Measurements from ENCODE around the gene RITA1.
"Not testable (repeated sequence)": the region's sequence is repeated elsewhere in the genome, so short reads cannot be mapped to it uniquely, and the experiment has no call there.

RITA1 gene, protein sequence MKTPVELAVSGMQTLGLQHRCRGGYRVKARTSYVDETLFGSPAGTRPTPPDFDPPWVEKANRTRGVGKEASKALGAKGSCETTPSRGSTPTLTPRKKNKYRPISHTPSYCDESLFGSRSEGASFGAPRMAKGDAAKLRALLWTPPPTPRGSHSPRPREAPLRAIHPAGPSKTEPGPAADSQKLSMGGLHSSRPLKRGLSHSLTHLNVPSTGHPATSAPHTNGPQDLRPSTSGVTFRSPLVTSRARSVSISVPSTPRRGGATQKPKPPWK

DNA sequence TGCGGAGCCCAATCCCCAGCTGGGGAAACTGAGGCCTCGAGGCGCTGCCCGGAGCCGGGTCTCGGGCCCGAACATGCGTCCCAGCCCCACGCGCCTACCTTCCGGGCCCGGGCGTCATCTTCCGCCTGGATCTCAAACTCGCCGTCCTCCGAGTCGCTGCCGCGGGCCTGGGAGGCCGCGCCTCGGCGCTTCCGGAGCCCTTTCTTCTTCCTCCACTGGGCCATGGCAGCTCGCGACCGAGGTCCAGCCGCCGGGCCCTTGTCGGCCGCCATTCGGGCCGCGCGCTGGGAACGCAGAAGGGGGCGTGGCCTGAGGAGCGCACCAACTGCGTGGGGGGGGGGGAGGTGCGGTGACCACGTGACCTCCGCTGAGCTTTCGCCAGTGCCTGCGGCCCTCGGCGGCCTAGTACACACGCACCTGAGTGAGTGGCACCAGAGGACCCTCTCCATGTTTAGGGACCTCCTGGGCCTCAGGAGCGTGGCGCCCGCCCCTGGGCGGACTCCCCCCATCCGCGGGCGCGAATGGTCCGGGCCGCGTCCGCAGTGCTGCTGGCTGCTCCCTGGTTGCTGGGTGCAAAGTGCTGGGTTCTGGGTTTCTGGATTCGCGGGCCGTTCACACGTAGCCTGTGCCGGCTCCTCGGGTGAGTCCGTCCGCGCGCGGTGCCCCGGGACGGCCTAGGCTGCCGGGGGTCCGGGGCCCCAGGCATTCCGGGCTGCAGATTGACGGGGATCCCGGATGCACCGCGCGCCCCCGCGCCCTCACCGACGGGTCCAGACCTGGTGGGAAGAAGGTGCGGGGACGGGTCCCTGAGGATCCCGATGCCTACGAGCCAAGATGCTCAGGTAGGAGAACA, at the start of gene RITA1, which contains the start of gene DDX54:
TSS of gene RITA1 (plus strand) at position 542 of the 853 bp plus-strand sequence. CDS start 1,026 bp downstream, outside the sequence.
TSS of gene DDX54 (minus strand) at position 299 of the 853 bp plus-strand sequence. CDS start at position 272, 27 bp downstream.
- peak; percentile 74 for DNase-seq

DNA sequence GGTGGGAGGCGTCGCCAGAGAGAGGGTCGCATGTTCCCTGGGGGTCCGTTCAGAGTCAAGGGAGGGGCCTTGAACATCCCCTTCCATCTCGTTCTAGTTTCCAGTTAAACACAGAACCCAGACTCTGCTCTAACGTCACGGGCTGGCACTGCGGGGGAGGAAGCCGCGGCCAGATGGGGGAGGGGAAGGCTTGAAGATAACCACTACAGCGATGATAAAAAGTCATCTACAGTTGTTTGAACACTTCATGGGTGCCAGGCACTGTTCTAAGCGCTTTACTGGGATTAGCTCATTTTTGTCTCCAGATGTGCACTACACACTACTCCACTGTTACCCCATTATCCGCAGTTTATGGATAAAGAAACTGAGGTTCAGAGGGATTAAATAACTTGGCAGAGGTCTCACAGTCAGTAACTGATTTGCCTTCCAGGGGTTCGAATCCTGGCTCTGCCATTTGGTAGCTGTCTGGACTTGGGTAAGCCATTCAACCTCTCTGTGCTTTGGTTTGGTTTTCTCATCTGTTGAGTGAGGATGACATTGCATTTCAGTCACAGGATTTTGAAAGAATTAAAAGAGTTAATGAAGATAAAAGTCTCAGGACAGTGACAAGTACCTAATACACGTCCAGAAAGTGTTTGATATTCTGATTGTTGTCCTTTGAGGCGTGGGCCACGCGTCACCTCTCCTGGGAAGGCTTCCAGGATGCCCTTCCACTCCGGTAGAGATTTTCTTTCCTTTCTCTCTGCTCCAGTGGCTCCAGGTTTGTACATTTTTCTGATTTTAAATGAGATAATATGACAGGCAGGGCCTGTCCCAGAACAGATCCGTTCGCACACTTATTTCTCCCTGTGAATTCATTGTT, 49.2 kb upstream of the RITA1 start:
- DNase-seq = peak; percentile 74

DNA sequence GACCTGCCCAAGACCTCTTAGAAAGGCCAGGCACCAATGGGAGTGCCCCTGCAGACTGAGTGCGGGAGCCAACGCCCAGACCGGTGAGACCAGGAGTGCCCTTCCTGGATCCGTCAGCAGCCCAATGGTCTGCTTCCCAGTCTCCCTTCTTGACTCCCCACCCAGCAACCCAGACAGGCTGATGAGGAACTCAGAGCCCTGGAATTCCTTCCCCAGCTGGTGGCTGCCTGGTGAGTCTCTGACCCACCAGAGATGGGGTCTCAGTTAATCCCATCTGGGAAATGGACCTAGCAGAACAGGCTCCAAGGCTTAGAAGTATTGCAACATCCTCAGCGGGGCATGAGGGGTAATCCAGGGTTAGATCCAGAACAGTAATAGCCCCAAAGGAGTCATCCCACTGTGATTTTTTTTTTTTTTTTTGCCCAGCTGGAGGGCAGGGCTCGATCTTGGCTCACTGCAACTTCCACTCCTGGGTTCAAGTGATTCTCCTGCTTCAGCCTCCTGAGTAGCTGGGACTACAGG, 48.5 kb upstream of the RITA1 start:
- DNase-seq = no peak

DNA sequence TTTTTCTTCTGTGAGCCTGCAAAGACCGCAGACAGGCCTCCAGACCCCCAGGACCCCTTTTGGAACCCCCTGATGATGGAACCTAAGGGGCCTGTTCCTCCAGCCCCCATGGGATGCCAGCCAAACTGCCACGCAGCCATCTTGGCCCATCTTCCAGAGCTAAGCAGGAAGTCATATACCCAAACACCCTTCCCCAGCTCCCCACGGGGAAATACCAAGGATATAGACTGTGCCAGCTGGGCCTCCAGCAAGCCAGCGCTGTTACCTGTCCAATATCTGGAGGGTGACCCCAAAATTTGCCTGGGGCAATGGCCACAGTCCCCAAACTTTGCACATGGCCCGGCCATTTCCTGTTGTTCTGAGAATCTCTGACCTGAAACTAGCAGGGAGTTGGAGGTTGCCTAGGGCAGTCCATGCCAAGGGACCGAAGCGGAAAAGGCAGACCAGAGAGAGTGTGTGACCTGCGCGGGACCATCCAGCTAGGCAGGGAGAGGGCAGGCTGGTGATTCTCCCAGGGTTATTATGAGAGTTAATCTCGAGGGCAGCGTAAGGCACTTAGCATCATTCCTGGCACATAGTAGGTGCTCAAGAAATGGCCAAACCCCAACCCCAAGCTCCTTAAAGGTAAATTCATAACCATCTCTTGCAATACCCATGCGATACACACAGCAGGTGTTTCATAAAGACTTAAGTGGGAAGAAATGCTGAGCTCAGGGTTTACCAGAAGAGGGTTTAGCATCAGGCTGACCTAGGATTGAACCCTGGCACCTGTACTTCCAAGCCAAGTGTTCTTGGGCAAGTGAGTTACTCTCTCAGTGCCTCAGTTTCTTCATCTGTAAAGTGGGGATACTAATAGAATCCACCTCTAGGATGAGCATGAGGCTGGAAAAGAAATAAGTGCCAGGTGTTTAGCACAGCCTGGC, 47.4 kb upstream of the RITA1 start:
- no peak for DNase-seq

DNA sequence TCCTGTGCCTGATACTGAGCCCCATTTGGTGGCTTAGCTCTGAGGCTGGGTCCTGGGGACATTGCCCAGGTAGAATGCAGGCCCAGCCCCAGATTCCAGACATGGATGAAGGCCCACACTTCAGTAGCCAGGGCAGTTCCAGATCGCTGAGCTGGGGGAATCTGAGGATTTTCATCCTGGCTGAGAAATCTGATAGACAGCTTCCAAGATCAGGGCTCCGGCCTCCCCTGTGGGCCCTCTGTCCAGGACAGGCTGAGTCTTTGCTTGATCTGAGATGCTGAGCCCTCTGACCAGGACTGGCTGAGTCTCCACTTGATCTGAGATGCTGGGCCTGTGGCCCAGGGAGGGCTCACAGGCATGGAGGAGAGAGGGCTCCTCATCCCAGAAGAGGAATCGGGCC, 46.7 kb upstream of the RITA1 start:
- DNase-seq = no peak

DNA sequence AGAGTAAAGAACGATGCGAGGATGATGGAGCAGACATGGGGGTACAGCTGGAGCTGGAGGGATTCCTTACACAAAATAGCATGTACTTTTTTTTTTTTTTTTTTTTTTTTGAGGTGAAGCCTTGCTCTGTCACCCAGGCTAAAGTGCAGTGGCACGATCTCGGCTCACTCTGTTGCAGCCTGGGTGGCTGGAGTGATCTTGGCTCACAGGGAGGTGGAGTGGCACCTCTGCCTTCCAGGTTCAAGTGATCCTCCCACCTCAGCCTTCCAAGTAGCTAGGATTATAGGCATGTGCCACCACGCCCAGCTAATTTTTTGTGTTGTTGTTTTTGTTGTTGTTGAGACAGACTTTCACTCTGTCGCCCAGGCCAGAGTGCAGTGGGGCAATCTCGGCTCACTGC, 44.8 kb upstream of the RITA1 start:
- no peak for DNase-seq

DNA sequence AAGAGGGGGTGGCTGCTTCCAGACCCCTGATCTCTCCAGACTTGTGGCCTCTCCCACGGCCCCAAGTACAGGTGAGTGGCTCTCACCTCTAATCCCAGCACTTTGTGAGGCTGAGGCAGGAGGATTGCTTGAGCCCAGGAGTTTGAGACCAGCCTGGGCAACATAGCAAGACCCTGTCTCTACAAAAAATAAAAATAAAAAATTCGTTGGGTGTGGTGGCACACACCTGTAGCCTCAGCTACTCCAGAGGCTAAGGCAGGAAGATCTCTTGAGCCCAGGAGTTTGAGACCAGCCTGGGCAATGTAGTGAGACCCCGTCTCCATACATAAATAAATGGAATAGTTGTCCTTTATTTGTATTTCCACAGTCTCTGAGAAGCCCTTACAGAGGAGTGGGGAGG, 43.8 kb upstream of the RITA1 start:
- DNase-seq = not testable (repeated sequence)

DNA sequence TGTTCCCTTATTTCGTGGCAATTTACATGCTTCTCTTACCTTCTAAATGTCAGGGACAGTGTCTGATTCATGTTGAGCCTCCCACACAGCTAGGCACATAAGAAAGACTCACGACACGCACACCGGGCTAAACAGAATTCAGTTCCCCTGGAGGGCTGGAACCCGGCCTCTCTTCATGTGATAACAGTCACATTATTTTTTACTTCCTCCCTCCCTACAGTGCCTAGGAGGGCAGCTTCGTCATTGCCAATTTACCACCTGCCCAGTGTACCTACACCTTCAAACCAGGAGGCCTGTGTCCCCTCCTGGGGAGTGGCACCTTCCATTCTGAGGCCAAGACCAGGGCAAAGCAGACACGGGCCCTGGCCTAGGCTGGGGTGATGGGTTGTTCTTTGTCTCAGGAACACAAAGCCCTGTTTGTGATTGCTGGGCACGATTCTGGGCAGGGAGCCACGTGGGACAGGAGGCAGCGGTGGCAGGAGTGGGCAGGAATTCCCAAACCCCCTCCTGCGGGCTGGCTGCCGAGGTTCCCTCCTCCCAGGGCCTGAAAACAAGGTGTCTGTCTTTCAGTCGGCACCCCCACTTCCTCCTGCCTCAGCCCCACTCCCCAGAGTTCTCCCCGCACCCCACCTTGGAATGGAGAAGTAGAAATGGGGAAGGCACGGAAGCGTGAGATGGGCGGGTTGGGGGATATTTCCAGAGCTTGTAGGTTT, 43.2 kb upstream of the RITA1 start:
- DNase-seq = peak; percentile 94

DNA sequence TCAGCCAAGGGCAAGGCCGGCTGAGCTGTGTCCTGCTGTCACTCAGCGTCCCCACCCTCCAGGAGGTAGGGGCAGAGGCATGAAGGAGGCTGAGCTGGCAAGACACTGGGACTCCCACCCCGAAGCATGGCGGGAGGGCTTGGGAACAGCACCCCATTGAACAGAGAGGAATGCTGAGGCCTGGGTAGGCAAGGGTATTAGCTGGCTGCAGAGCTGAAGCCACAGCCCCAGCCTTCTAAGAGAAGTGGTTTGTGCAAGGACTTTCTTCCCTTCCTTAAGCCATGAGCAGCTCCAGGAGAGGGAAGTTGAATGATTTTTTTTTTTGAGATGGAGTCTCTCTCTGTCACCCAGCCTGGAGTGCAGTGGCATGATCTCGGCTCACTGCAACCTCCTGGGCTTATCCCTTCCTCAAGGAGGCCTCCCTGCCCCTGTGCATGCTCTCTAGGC, 42.6 kb upstream of the RITA1 start:
- DNase-seq = no peak

DNA sequence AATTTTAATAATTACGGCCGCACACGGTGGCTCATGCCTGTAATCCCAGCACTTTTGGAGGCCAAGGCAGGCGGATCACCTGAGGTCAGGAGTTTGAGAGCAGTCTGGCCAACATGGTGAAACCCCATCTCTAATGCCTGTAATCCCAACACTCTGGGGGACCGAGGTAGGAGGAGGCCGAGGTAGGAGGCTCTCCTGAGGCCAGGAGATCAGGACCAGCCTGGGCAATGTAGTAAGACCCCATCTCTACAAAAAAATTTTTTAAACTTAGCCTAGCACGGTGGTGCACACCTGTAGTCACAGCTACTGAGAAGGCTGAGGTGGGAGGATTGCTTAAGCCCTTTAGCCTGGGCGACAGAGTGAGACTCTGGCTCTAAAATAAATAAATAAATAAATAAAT, 41.6 kb upstream of the RITA1 start:
- no peak for DNase-seq

DNA sequence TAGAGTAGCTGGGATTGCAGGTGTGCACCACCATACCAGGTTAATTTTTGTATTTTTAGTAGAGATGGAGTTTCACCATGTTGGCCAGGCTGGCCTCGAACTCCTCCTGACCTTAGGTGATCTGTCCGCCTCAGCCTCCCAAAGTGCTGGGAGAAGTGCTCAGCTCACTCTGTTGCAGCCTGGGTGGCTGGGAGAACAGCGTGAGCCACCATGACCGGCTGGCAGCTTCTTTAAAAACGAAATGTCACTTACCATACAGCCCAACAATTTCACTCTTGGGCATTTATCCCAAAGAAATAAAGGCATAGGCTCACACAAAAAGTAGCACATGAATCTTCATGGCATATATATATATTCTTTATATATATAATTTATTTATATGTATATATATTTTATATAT, 40.7 kb upstream of the RITA1 start:
- DNase-seq = no peak

DNA sequence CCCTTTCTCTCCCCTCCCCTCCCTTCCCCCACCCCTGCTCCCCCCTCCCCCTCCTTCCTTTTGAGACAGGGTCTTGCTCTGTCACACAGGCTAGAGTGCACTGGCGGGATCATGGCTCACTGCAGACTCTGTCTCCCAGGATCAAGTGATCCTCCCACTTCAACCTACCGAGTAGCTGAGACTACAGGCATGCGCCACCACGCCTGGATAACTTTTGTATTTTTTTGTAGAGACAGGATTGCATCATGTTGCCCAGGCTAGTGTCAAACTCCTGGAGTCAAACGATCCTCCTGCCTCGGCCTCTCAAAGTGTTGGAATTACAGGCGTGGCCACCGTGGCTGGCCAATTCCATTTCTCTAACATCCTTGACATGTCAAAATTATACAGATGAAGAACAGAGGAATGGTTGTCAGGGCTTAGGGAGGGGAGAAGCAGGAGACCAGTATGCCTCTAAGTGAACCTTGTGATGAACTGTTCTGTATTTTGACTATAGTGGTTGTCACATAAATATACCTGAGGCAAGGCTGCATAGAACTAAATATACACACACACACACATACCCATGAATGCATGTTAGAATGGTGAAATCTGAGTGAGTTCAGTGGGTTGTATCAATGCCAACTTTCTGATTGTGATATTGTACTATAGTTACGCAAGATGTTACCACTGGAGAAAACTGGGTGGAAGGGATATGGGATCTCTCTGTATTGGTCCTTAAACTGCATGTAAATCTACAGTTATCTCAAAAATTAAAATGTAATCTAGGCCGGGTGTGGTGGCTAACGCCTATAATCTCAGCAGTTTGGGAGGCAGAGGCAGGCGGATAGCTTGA, 39.6 kb upstream of the RITA1 start:
- DNase-seq = no peak

DNA sequence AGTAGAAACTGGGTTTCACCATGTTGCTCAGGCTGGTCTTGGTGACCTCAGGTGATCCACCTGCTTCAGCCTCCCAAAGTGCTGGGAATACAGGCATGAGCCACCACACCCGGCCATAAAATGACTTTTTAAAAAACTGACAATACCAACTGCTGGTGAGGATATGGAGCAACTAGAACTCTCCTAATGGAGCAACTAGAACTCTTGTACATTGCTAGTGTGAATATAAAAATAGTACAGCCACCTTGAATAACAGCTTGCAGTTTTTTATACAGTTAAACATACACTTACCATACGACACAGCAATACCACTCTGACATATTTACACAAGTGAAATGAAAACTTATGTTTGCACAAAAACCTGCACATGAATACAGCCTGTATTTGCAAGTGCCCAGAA, 38.5 kb upstream of the RITA1 start:
- DNase-seq = no peak

DNA sequence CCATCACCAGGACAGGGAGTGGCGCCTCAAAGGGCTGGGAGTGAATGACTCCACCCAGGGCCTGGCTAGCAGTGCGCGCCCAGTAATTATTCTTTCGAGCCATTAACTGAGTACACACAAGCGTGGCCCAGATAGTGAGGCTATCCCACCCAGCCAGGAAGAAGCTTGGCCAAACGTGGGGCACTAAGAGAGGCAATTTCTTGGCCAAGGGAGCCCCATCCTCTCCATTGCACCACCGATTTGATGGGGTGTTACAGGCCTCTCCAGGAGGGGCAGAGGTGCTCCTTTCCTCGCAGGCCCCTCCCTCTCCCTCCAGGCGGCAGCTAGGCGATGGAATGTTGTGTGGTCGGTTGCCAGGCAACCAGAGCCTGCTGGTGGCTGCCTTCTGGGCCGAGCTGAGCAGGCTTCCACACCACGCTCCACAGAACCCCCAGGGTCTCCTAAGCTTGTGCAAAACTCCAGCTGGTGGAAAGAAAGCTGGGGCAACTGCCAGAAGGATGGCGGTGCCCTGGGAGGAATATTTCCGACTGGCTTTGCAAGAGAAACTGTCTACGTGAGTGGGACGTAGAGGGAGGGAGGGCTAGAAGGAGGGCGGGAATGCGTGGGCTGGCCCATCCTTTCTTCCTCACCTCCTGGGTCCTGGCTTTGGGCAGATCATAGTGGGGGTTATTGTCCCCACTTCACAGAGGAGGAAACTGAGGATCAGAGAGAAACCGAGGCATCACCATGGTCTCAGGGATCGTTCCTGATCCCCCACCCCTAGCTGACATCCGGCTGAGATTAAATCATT, 36.0 kb upstream of the RITA1 start, which contains the start of gene CFAP73:
TSS of gene CFAP73 (plus strand) at position 364 of the 790 bp plus-strand sequence. CDS start at position 498, 134 bp downstream.
- peak; percentile 52 for DNase-seq

DNA sequence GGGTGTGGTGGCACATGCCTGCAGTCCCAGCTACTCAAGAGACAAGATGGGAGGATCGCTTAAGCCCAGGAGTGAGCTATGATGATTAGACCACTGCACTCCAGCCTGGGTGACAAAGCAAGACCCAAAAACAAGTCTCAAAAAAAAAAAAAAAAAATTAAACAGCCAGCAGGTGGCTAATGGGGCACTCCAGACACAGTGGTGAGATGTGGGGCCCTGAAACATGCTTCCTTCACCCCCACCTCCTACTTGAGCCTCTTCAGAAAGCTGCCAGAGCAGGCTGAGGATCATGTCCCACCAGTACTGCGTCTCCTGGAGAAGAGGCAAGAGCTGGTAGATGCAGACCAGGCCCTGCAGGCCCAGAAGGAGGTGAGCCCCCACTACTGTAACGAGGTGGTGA, 33.9 kb upstream of the RITA1 start:
- no peak for DNase-seq

DNA sequence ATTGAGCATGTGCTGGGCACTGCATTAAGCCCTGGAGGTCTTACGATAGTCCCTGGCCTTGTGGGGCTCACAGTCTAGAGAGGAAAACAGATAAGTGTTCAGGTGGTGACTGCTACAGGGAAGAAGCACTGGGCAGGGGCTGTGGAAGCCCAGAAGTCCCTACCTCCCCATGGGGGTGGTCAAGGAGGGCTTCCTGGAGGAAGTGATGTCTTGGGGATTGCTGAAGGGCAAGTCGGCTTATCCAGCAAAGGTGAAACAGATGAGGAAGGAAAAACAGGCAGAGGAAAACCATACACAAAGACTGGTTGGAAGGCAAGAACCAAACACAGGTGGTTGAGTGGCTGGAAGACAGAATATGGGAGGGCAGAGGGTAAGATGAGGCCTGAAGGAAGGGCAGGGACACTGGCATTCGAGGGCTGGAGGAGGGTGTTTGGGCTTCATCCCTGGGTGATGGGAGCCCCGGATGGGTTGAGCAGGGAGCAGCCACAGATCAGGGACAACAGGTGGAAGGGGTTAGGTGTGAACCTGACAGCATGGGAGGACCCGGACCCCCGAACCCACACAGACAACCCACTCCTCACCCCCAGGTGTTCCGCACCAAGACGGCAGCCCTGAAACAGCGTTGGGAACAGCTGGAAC, 33.2 kb upstream of the RITA1 start:
- no peak for DNase-seq

DNA sequence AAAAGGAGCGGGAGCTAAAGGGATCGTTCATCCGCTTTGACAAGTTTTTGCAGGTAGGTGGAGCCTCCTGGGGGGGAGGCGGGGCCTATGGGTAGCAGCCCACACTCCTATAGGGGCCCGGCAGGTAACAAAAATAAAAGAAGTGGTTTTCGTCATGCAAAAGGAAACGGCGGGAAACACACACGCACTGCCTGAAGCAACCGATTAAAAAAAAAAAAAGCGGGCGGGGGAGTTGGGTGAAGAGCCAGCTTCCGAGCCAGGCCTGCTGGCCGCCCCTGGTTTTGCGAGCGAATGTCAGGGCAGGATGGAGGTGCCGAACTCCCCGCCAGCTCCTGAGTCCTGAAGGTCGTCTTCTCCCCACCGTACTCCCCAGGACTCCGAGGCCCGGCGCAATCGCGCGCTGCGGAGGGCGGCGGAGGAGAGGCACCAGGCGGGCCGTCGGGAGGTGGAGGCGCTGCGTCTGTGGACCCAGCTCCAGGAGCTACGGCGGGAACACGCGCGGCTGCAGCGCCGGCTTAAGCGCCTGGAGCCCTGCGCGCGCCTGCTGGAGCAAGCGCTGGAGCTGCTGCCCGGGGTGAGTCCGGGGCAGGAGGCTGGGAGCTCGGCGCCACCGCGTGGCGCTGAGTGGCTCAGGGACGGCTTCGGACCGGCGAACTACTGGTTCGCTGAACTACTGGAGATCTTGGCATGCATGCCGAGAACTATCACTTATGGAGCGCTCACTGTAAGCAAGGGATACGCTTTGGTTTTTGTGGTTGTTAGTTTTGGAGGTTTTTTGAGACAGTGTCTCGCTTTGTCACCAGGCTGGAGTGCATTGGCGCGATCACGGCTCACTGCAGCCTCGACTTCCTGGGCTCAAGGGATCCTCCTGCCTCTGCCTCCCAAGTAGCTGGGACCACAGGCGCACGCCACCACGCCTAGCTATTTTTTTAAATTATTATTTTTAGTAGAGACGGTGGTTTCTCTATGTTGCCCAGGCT, 32.4 kb upstream of the RITA1 start:
- peak; percentile 85 for DNase-seq
